Omental fat pad (tissue), 4 donors: ENCODE data around the gene SHCBP1. TPM values are rescaled to one million over a fixed set of nuclear protein-coding genes. Genes with fewer than 3 reads are reported as not detected.

Experiments
- ATAC-seq: fragments of 150-250 bp; one replicate; pipeline ENCODE4 v1.9.1; 2016; ENCODE audit warnings: mild to moderate bottlenecking, moderate library complexity; ENCODE audit not compliant: low FRiP score
- DNase-seq: peaks from one replicate; pipeline ENCODE4 v3.0.0-alpha.2; 2019; ENCODE audit warnings: low spot score
- CTCF ChIP-seq, 3 donors: fragments of 450-650 bp; IDR thresholded peaks; one replicate each; pipeline ENCODE4 v1.5.1; 2016 to 2017; ENCODE audit warnings: antibody characterized with exemption in 3 of 3, mild to moderate bottlenecking in 3 of 3, moderate library complexity in 2 of 3
- total RNA-seq, 4 donors: library from RNA; depleted of rRNA; stranded (reverse); fragments of >200 nt; gene quantifications; one replicate each; pipeline ENCODE4 v1.1.0, GENCODE V29; 2016

The SHCBP1 gene
- total RNA-seq, 4 donors from 2014 or later, result 0.84 to 2.9 (median 1.9) TPM; not detected in 1

DNA sequence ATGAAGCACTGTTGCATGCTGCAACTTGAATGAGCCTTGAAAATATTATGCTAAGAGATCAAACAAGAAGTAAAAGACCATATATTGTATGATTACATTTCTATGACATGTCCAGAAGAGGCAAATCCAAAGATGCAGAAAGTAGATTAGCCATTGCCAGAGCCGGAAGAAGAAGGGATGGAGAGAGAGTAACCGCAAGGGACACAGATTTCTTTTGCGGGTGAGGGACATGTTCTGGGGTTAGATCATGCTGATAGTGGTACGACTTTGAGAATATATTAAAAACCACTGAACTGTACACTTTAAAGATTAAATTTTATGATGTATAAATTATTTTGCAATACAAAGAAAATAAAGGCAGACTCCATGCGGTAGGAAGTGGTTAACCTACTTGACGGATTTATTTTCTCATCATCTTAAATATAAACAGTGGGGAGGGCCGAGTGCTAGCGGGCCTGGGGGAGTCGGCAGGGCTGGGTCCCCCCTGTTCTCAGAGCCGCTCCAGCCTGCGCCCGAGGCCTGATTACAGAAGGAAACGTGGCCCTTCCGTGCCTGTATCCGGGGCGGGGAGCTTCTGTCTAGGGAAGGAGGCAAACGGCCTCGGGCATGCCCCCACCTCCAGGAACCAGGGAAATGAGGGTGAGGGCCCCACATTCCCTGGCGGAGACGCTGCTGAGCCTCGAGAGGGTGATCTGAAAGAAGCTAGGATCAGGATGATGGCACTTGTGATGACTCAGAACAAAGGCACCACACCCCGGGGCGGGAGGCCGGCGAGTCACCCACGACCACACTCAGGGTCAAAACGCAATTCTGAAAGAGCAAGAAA, 48.0 kb downstream of the SHCBP1 start:
- no peak for TF ChIP-seq CTCF (IDR thresholded peaks at IDR 0.05)
- DNase-seq, result no peak
- ATAC-seq, result no peak

DNA sequence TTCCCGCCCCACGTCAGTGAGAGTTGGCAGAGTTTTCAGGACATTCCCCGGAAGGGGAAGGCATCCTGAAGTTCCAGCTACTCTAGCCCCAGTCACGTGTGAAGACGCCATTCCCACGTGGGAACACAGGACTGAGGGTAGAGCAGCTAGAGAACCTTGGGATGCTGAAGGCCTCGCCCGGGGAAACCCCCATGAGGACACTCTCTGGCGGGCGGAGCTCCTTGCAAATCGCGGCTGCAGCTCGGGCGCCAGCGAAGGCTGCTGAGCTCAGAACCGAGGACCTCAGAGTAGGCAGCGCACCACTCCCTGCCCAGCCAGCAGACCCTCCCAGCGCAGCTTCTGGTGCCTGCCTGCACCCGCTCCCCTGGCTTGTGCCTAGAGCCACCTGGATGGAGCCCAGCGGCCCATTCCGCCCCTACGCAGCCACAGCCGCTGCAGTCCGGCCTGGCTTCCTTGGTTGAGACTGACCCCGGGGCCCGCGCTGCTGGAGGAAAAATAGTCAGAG, 51.9 kb downstream of the SHCBP1 start:
- ATAC-seq, result no peak
- TF ChIP-seq CTCF (IDR thresholded peaks at IDR 0.05), result no peak
- no peak for DNase-seq

DNA sequence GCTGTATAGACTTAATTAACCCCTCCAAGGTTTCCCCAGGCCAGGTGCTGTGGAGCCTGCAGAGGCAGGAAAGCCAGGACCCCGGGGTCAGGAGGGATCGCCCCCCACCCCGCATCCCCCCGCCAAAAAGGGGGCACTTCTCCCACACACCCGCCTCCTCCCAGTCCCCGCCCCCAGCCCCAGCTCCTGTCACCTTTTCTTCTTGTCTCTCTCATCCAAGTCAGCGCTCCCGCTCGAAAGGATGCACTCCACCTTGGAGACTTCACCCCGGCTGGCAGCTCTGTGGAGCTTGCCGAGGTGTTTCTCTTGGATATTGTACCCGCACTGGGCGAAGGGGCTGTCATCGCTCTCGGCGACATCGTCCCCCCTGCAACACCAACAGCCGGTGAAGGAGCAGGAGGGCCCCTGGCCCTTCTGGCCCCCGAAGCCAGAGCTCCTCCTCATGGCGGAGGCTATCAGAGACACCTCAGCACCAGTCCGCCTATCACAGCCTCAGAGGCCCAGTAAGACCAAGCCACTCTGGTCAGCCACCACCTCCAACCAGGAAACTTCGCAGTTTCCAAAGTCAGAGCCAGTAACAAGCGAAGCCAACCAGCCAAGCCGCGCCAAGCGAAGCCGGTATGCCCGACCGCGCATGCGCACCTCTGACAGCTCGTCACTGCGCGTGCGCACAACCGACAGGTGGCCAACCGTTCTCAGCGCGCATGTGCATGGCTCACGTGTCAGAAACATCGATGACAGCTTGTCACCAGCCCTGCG, 52.5 kb downstream of the SHCBP1 start:
- TF ChIP-seq CTCF (IDR thresholded peaks at IDR 0.05), result no peak
- DNase-seq (no peak), ATAC-seq (no peak)

GRCh38 chr16:46562979-46563378, 58.2 kb downstream of the SHCBP1 start:
- DNase-seq (no peak), ATAC-seq (no peak)
- no peak for TF ChIP-seq CTCF (IDR thresholded peaks at IDR 0.05)

- TF ChIP-seq CTCF (IDR thresholded peaks at IDR 0.05), result no peak
- DNase-seq (no peak), ATAC-seq (no peak)
Measured at GRCh38 chr16:46558018-46558417, 63.2 kb downstream of the SHCBP1 start.

GRCh38 chr16:46555951-46556350, 65.2 kb downstream of the SHCBP1 start:
- DNase-seq (no peak), ATAC-seq (no peak)
- TF ChIP-seq CTCF (IDR thresholded peaks at IDR 0.05), result no peak
